H1 (cell line): Measurements from ENCODE around the gene PUSL1. TPM values are rescaled to one million over a fixed set of nuclear protein-coding genes. Genes with fewer than 3 reads are reported as not detected.

Experiments
- CBX5 ChIP-seq: fragments of 300-800, 300-1000 bp; sonication (generic); IDR thresholded peaks from 2 replicates; pipeline ENCODE4 v1.7.1; 2016; ENCODE audit warnings: antibody characterized with exemption, low read length, low read depth
- CHD2 ChIP-seq: IDR thresholded peaks from 2 replicates; pipeline ENCODE4 v1.6.1; 2012; ENCODE audit warnings: low read length, improper control_type of control experiment
- CTBP2 ChIP-seq: IDR thresholded peaks from 2 replicates; pipeline ENCODE4 v1.7.0; 2011; ENCODE audit warnings: borderline replicate concordance, mild to moderate bottlenecking, moderate library complexity, mixed read lengths, low read length; ENCODE audit not compliant: insufficient read depth, insufficient read length
- EGR1 ChIP-seq: IDR thresholded peaks from 2 replicates; pipeline ENCODE4 v1.6.1; 2011; ENCODE audit warnings: low read depth, low read length, borderline replicate concordance
- GTF2F1 ChIP-seq: IDR thresholded peaks from 2 replicates; pipeline ENCODE4 v1.6.1; 2012; ENCODE audit warnings: low read depth, low read length, improper control_type of control experiment, borderline replicate concordance
- KDM1A ChIP-seq: fragments of 200-600, 300-600 bp; sonication (generic); IDR thresholded peaks from 2 replicates; pipeline ENCODE4 v1.7.1; 2016; ENCODE audit warnings: mild to moderate bottlenecking, low read length, borderline replicate concordance
- RXRA ChIP-seq: IDR thresholded peaks from 2 replicates; pipeline ENCODE4 v1.6.1; 2011; ENCODE audit warnings: low read depth, mild to moderate bottlenecking, low read length, moderate library complexity; ENCODE audit not compliant: insufficient read depth
- TAF7 ChIP-seq: optimal IDR thresholded peaks from 2 replicates; pipeline ENCODE3; 2011; ENCODE audit warnings: low read depth, mild to moderate bottlenecking, inconsistent platforms, low read length, moderate library complexity, borderline replicate concordance
- TCF12 ChIP-seq: IDR thresholded peaks from 2 replicates; pipeline ENCODE4 v1.6.1; 2011; ENCODE audit warnings: low read depth, mild to moderate bottlenecking, low read length
- polyA plus RNA-seq, 7 experiments: library from polyadenylated mRNA; depleted of rRNA in 3 of 7; stranded (reverse) in 5 of 7; unstranded in 2 of 7; fragments of >200 nt in 5 of 7; fragments of 200-250 nt in 2 of 7; gene quantifications; 1 replicate in 5 of 7; 2 replicates in 1 of 7; 4 replicates in 1 of 7; pipeline versions ENCODE4 v1.2.1 to v1.2.3, GENCODE V29; 2011 to 2013; ENCODE audit warnings: missing spikeins in 2 of 7, mixed read lengths in 2 of 7
- total RNA-seq: library from RNA; stranded (reverse); fragmentation: NEBNext Ultra II Directional; extraction: Animal tissue kit (Norgen Biotek cat#: 25700); gene quantifications from 2 replicates; pipeline ENCODE4 v1.2.1, GENCODE V29; 2021
- TF ChIP-seq, protein P1 (sequence below): fragments of 300-600 bp; sonication (generic); IDR thresholded peaks from 2 replicates; pipeline ENCODE4 v1.7.1; 2012; ENCODE audit warnings: low read length, moderate library complexity, mild to moderate bottlenecking, inconsistent platforms; ENCODE audit not compliant: insufficient replicate concordance
- TF ChIP-seq, protein P2 (sequence below): IDR thresholded peaks from 2 replicates; pipeline ENCODE4 v1.6.1; 2012; ENCODE audit warnings: inconsistent platforms

PUSL1 gene
- total and polyA plus RNA-seq, 2 of the 8 experiments (the other 6 are each of a cell fraction or from before 2014, with no cell fraction given), result 38.8 to 87.4 TPM

DNA sequence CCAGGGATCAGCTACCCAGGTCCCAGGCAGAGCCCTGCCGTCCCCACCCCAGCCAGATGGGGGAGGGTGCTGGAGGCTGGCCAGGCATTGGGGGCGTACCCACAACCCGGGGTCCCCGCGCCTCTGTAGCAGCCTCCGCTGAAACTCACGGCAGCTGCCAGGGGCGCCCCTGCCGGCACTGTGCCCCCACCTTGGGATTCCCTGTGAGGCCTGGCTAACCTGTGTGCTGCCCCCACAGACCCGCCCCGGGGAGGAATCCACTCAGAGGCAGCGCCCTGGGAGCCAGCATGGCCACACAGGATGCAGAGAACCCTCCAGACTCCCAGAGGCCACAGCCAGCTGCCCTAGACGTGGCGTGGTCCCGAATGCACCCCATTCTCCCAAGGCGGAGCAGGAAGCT is 37.0 kb downstream of the PUSL1 start (continued):
- TF ChIP-seq, protein P1, sequence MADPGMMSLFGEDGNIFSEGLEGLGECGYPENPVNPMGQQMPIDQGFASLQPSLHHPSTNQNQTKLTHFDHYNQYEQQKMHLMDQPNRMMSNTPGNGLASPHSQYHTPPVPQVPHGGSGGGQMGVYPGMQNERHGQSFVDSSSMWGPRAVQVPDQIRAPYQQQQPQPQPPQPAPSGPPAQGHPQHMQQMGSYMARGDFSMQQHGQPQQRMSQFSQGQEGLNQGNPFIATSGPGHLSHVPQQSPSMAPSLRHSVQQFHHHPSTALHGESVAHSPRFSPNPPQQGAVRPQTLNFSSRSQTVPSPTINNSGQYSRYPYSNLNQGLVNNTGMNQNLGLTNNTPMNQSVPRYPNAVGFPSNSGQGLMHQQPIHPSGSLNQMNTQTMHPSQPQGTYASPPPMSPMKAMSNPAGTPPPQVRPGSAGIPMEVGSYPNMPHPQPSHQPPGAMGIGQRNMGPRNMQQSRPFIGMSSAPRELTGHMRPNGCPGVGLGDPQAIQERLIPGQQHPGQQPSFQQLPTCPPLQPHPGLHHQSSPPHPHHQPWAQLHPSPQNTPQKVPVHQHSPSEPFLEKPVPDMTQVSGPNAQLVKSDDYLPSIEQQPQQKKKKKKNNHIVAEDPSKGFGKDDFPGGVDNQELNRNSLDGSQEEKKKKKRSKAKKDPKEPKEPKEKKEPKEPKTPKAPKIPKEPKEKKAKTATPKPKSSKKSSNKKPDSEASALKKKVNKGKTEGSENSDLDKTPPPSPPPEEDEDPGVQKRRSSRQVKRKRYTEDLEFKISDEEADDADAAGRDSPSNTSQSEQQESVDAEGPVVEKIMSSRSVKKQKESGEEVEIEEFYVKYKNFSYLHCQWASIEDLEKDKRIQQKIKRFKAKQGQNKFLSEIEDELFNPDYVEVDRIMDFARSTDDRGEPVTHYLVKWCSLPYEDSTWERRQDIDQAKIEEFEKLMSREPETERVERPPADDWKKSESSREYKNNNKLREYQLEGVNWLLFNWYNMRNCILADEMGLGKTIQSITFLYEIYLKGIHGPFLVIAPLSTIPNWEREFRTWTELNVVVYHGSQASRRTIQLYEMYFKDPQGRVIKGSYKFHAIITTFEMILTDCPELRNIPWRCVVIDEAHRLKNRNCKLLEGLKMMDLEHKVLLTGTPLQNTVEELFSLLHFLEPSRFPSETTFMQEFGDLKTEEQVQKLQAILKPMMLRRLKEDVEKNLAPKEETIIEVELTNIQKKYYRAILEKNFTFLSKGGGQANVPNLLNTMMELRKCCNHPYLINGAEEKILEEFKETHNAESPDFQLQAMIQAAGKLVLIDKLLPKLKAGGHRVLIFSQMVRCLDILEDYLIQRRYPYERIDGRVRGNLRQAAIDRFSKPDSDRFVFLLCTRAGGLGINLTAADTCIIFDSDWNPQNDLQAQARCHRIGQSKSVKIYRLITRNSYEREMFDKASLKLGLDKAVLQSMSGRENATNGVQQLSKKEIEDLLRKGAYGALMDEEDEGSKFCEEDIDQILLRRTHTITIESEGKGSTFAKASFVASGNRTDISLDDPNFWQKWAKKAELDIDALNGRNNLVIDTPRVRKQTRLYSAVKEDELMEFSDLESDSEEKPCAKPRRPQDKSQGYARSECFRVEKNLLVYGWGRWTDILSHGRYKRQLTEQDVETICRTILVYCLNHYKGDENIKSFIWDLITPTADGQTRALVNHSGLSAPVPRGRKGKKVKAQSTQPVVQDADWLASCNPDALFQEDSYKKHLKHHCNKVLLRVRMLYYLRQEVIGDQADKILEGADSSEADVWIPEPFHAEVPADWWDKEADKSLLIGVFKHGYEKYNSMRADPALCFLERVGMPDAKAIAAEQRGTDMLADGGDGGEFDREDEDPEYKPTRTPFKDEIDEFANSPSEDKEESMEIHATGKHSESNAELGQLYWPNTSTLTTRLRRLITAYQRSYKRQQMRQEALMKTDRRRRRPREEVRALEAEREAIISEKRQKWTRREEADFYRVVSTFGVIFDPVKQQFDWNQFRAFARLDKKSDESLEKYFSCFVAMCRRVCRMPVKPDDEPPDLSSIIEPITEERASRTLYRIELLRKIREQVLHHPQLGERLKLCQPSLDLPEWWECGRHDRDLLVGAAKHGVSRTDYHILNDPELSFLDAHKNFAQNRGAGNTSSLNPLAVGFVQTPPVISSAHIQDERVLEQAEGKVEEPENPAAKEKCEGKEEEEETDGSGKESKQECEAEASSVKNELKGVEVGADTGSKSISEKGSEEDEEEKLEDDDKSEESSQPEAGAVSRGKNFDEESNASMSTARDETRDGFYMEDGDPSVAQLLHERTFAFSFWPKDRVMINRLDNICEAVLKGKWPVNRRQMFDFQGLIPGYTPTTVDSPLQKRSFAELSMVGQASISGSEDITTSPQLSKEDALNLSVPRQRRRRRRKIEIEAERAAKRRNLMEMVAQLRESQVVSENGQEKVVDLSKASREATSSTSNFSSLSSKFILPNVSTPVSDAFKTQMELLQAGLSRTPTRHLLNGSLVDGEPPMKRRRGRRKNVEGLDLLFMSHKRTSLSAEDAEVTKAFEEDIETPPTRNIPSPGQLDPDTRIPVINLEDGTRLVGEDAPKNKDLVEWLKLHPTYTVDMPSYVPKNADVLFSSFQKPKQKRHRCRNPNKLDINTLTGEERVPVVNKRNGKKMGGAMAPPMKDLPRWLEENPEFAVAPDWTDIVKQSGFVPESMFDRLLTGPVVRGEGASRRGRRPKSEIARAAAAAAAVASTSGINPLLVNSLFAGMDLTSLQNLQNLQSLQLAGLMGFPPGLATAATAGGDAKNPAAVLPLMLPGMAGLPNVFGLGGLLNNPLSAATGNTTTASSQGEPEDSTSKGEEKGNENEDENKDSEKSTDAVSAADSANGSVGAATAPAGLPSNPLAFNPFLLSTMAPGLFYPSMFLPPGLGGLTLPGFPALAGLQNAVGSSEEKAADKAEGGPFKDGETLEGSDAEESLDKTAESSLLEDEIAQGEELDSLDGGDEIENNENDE, result no peak
- TF ChIP-seq TCF12, result no peak
- no peak for TF ChIP-seq CBX5
- no peak for TF ChIP-seq TAF7
- TF ChIP-seq, protein P2, sequence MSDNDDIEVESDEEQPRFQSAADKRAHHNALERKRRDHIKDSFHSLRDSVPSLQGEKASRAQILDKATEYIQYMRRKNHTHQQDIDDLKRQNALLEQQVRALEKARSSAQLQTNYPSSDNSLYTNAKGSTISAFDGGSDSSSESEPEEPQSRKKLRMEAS, result no peak
- no peak for TF ChIP-seq CTBP2
- no peak for TF ChIP-seq CHD2
- TF ChIP-seq GTF2F1, result no peak
- no peak for TF ChIP-seq EGR1
- no peak for TF ChIP-seq RXRA
- TF ChIP-seq KDM1A, result no peak
- TF ChIP-seq, all 59 proteins: peak for 0
